HepG2 (cell line): ENCODE results near the gene DNMBP. TPM values are rescaled to one million over a fixed set of nuclear protein-coding genes. Genes with fewer than 3 reads are reported as not detected.
A peak's percentile ranks its signal among the peaks of the same experiment; 100 is the strongest.

ENCODE experiments used
- ASH2L ChIP-seq: fragments of 300-600, 200-600 bp; sonication (generic); IDR thresholded peaks from 2 replicates; pipeline ENCODE4 v1.7.0; 2017; ENCODE audit warnings: low read depth, mild to moderate bottlenecking, moderate library complexity, mixed read lengths, low read length; ENCODE audit not compliant: insufficient read length
- BORCS8-MEF2B ChIP-seq: sonication (generic); formaldehyde crosslinking; IDR thresholded peaks from 2 replicates; pipeline ENCODE4 v1.8.0; 2022; ENCODE audit warnings: mild to moderate bottlenecking, missing genetic modification reagents
- CBX5 ChIP-seq: sonication (generic); formaldehyde crosslinking; IDR thresholded peaks from 2 replicates; pipeline ENCODE4 v1.4.0; 2020; ENCODE audit warnings: missing genetic modification reagents, borderline replicate concordance
- CEBPG ChIP-seq: IDR thresholded peaks from 2 replicates; pipeline ENCODE4 v1.6.1; 2016
- FOXP1 ChIP-seq, 2 experiments: fragments of 450-650 bp in 1 of 2; IDR thresholded peaks; 2 replicates each; pipeline ENCODE4 v1.6.1; 2017 to 2018; ENCODE audit warnings: antibody characterized with exemption in 1 of 2
- GFI1 ChIP-seq: sonication (generic); formaldehyde crosslinking; IDR thresholded peaks from 2 replicates; pipeline ENCODE4 v1.5.0; 2020; ENCODE audit warnings: missing genetic modification reagents, mild to moderate bottlenecking, borderline replicate concordance
- MED13 ChIP-seq: sonication (generic); formaldehyde crosslinking; IDR thresholded peaks from 2 replicates; pipeline ENCODE4 v1.5.0; 2020; ENCODE audit warnings: missing genetic modification reagents
- MTF2 ChIP-seq: sonication (generic); formaldehyde crosslinking; IDR thresholded peaks from 2 replicates; pipeline ENCODE4 v1.5.0; 2020; ENCODE audit warnings: missing genetic modification reagents, borderline replicate concordance
- NFKBIZ ChIP-seq: IDR thresholded peaks from 2 replicates; pipeline ENCODE4 v1.6.1; 2018; ENCODE audit warnings: missing genetic modification reagents, missing compliant biosample characterization
- SAP130 ChIP-seq: IDR thresholded peaks from 2 replicates; pipeline ENCODE4 v1.6.1; 2016; ENCODE audit warnings: low read depth
- SNAI1 ChIP-seq: sonication (generic); formaldehyde crosslinking; IDR thresholded peaks from 2 replicates; pipeline ENCODE4 v1.5.0; 2020; ENCODE audit warnings: mild to moderate bottlenecking, missing genetic modification reagents, borderline replicate concordance
- SP140L ChIP-seq: sonication (generic); formaldehyde crosslinking; IDR thresholded peaks from 2 replicates; pipeline ENCODE4 v1.4.0; 2020; ENCODE audit warnings: missing genetic modification reagents, borderline replicate concordance
- ZNF264 ChIP-seq: sonication (generic); formaldehyde crosslinking; IDR thresholded peaks from 2 replicates; pipeline ENCODE4 v1.4.0; 2020; ENCODE audit warnings: missing genetic modification reagents
- ZNF34 ChIP-seq: sonication (generic); formaldehyde crosslinking; IDR thresholded peaks from 2 replicates; pipeline ENCODE4 v1.4.0; 2020; ENCODE audit warnings: mild to moderate bottlenecking, missing genetic modification reagents, borderline replicate concordance
- ZNF768 ChIP-seq: sonication (generic); formaldehyde crosslinking; IDR thresholded peaks from 2 replicates; pipeline ENCODE4 v1.4.0; 2020; ENCODE audit warnings: missing genetic modification reagents
- ZSCAN20 ChIP-seq: sonication (generic); formaldehyde crosslinking; IDR thresholded peaks from 2 replicates; pipeline ENCODE4 v1.4.0; 2020; ENCODE audit warnings: missing genetic modification reagents, mild to moderate bottlenecking, borderline replicate concordance
- polyA plus RNA-seq, 8 experiments: library from polyadenylated mRNA; depleted of rRNA in 3 of 8; stranded (reverse) in 7 of 8; unstranded in 1 of 8; fragments of >200 nt; fragmentation: Illumina TruSeq in 4 of 8; extraction: Trizol in 4 of 8; gene quantifications; 2 replicates each; pipeline versions ENCODE4 v1.2.1 to v1.2.3, GENCODE V29; 2011 to 2016; ENCODE audit warnings: low read depth in 4 of 8, missing spikeins in 1 of 8, mixed read lengths in 1 of 8; ENCODE audit not compliant: insufficient read depth in 1 of 8
- total RNA-seq, 5 experiments: library from RNA; depleted of rRNA; stranded (reverse); fragments of >200 nt; fragmentation: Illumina TruSeq; extraction: Trizol; gene quantifications; 2 replicates each; pipeline ENCODE4 v1.2.3, GENCODE V29; 2016; ENCODE audit warnings: low read depth in 1 of 5
- TF ChIP-seq, protein P1 (sequence below): sonication (generic); formaldehyde crosslinking; IDR thresholded peaks from 2 replicates; pipeline ENCODE4 v1.4.0; 2020; ENCODE audit warnings: missing genetic modification reagents
- TF ChIP-seq, protein P2 (sequence below): sonication (generic); formaldehyde crosslinking; conservative IDR thresholded peaks from 2 replicates; pipeline ENCODE4 v1.8.1; 2023; ENCODE audit warnings: missing genetic modification reagents
- TF ChIP-seq, protein P3 (sequence below): sonication (generic); formaldehyde crosslinking; conservative IDR thresholded peaks from 2 replicates; pipeline ENCODE4 v1.4.0; 2020; ENCODE audit warnings: missing genetic modification reagents
- TF ChIP-seq, protein P4 (sequence below): sonication (generic); formaldehyde crosslinking; IDR thresholded peaks from 2 replicates; pipeline ENCODE4 v1.9.0; 2021; ENCODE audit warnings: missing genetic modification reagents, mild to moderate bottlenecking, borderline replicate concordance
- TF ChIP-seq, protein P5 (sequence below): sonication (generic); formaldehyde crosslinking; IDR thresholded peaks from 2 replicates; pipeline ENCODE4 v1.5.0; 2020; ENCODE audit warnings: mild to moderate bottlenecking, low read depth, missing genetic modification reagents, borderline replicate concordance

The DNMBP gene
- total and polyA plus RNA-seq, 2 of the 13 experiments (the other 11 are each of a cell fraction or from before 2014, with no cell fraction given): 3.6 to 6.3 TPM

- no peak for TF ChIP-seq ZSCAN20
- TF ChIP-seq FOXP1 (IDR thresholded peaks at IDR 0.05): no peak
- TF ChIP-seq FOXP1 (CRISPR knock-in tag; IDR thresholded peaks at IDR 0.05): peak; percentile 87
- no peak for TF ChIP-seq MTF2
- TF ChIP-seq GFI1: peak; percentile 76
- TF ChIP-seq, protein P1, sequence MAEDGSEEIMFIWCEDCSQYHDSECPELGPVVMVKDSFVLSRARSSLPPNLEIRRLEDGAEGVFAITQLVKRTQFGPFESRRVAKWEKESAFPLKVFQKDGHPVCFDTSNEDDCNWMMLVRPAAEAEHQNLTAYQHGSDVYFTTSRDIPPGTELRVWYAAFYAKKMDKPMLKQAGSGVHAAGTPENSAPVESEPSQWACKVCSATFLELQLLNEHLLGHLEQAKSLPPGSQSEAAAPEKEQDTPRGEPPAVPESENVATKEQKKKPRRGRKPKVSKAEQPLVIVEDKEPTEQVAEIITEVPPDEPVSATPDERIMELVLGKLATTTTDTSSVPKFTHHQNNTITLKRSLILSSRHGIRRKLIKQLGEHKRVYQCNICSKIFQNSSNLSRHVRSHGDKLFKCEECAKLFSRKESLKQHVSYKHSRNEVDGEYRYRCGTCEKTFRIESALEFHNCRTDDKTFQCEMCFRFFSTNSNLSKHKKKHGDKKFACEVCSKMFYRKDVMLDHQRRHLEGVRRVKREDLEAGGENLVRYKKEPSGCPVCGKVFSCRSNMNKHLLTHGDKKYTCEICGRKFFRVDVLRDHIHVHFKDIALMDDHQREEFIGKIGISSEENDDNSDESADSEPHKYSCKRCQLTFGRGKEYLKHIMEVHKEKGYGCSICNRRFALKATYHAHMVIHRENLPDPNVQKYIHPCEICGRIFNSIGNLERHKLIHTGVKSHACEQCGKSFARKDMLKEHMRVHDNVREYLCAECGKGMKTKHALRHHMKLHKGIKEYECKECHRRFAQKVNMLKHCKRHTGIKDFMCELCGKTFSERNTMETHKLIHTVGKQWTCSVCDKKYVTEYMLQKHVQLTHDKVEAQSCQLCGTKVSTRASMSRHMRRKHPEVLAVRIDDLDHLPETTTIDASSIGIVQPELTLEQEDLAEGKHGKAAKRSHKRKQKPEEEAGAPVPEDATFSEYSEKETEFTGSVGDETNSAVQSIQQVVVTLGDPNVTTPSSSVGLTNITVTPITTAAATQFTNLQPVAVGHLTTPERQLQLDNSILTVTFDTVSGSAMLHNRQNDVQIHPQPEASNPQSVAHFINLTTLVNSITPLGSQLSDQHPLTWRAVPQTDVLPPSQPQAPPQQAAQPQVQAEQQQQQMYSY (CRISPR knock-in tag): no peak
- no peak for TF ChIP-seq BORCS8-MEF2B (CRISPR knock-in tag)
- TF ChIP-seq NFKBIZ (CRISPR knock-in tag): no peak
- peak; percentile 30; the same call in 1 of the 2 replicates for TF ChIP-seq SAP130 (CRISPR knock-in tag)
- TF ChIP-seq, protein P2, sequence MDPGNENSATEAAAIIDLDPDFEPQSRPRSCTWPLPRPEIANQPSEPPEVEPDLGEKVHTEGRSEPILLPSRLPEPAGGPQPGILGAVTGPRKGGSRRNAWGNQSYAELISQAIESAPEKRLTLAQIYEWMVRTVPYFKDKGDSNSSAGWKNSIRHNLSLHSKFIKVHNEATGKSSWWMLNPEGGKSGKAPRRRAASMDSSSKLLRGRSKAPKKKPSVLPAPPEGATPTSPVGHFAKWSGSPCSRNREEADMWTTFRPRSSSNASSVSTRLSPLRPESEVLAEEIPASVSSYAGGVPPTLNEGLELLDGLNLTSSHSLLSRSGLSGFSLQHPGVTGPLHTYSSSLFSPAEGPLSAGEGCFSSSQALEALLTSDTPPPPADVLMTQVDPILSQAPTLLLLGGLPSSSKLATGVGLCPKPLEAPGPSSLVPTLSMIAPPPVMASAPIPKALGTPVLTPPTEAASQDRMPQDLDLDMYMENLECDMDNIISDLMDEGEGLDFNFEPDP (CRISPR knock-in tag): no peak
- TF ChIP-seq, protein P3, sequence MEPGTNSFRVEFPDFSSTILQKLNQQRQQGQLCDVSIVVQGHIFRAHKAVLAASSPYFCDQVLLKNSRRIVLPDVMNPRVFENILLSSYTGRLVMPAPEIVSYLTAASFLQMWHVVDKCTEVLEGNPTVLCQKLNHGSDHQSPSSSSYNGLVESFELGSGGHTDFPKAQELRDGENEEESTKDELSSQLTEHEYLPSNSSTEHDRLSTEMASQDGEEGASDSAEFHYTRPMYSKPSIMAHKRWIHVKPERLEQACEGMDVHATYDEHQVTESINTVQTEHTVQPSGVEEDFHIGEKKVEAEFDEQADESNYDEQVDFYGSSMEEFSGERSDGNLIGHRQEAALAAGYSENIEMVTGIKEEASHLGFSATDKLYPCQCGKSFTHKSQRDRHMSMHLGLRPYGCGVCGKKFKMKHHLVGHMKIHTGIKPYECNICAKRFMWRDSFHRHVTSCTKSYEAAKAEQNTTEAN: no peak
- no peak for TF ChIP-seq SNAI1 (CRISPR knock-in tag)
- TF ChIP-seq ZNF34: no peak
- TF ChIP-seq ZNF768 (CRISPR knock-in tag): no peak
- TF ChIP-seq ASH2L: peak; percentile 45
- TF ChIP-seq, protein P4, sequence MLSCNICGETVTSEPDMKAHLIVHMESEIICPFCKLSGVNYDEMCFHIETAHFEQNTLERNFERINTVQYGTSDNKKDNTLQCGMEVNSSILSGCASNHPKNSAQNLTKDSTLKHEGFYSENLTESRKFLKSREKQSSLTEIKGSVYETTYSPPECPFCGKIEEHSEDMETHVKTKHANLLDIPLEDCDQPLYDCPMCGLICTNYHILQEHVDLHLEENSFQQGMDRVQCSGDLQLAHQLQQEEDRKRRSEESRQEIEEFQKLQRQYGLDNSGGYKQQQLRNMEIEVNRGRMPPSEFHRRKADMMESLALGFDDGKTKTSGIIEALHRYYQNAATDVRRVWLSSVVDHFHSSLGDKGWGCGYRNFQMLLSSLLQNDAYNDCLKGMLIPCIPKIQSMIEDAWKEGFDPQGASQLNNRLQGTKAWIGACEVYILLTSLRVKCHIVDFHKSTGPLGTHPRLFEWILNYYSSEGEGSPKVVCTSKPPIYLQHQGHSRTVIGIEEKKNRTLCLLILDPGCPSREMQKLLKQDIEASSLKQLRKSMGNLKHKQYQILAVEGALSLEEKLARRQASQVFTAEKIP (CRISPR knock-in tag): no peak
- TF ChIP-seq MED13 (CRISPR knock-in tag): no peak
- no peak for TF ChIP-seq ZNF264 (CRISPR knock-in tag)
- peak; percentile 73 for TF ChIP-seq CEBPG (CRISPR knock-in tag)
- no peak for TF ChIP-seq SP140L (CRISPR knock-in tag)
- no peak for TF ChIP-seq CBX5 (CRISPR knock-in tag)
- TF ChIP-seq, protein P5, sequence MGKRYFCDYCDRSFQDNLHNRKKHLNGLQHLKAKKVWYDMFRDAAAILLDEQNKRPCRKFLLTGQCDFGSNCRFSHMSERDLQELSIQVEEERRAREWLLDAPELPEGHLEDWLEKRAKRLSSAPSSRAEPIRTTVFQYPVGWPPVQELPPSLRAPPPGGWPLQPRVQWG (CRISPR knock-in tag): no peak
Measured at GRCh38 chr10:99927721-99928280, 81.9 kb downstream of the DNMBP start (continued).
